Measurements from ENCODE around the gene CLSTN1.

Gene CLSTN1

GRCh38 chr1:9782897-9783296 lies 40.9 kb downstream of the CLSTN1 start:
- H3K9me2 ChIP-seq (replicated peaks; ENCODE audit: insufficient read depth, low read length) = no peaks in the 10 kb centered on the region
- peaks cover 93% of the 10 kb centered on the region for H3K79me2 ChIP-seq (ENCODE audit: insufficient read depth, low read length)
- H3K27ac ChIP-seq (ENCODE audit: low read depth, low read length) = 0 out of 2 replicates have a peak overlapping the region, but pooled peaks have one; percentile 21
- TF ChIP-seq EZH2phosphoT487 (conservative IDR thresholded peaks at IDR 0.05; ENCODE audit: low read length) (no peak), CTCF (IDR thresholded peaks at IDR 0.05; ENCODE audit: insufficient read depth, low read length, poor library complexity, severe bottlenecking) (no peak)
- no peak overlapping the region for H3K9ac ChIP-seq (ENCODE audit: low read length)
- H4K20me1 ChIP-seq (ENCODE audit: low read depth, low read length) = peaks cover 12% of the 10 kb centered on the region; the same call in 1 of the 2 replicates
- H3K4me3 ChIP-seq (ENCODE audit: insufficient read depth, low read length, poor library complexity, severe bottlenecking) = no peak overlapping the region
- no peaks in the 10 kb centered on the region for H3K27me3 ChIP-seq (ENCODE audit: low read length)
- H3K9me3 ChIP-seq (ENCODE audit: insufficient read depth, low read length) = no peaks in the 10 kb centered on the region
- H3K4me2 ChIP-seq (ENCODE audit: low read depth, low read length, poor library complexity, severe bottlenecking) = no peak overlapping the region
- no peaks in the 10 kb centered on the region for H3K36me3 ChIP-seq (ENCODE audit: low read length)
- H2AFZ ChIP-seq (ENCODE audit: low read depth, low read length, severe bottlenecking) = no peak overlapping the region
- peaks cover 48% of the 10 kb centered on the region for H3F3A ChIP-seq (ENCODE audit: insufficient read depth)

DNA sequence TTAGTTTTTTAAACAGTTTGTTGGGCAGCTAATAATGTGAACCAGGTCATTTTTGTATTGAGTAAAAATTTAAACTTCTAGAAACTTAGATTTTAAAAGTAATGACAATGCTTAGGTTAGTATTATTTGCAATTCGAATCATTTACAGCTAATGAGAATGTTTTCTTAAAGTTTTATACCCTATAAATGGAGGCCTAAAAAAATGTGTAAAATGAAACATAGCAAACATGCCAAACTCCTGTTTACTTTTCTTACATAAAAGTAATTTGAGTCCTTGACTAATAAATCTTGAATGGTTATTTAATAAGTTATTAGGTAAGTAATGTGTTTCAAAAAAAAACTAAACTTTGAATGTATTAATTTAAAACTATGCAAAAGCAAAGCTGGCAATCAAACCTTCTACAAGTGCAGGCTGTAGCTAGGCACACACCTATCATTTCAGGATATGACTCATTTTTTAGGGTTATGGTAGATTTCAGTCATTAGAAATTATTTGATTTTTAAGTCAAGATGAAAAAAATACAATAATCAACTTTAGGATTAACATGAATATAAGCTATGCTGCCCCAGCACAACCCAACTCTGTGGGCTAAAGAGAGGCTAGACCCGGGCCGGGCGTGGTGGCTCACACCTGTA lies 41.5 kb downstream of the CLSTN1 start:
- Histone ChIP-seq H3F3A (ENCODE audit: insufficient read depth) (peaks cover 41% of the 10 kb centered on the region), H3K27me3 (ENCODE audit: low read length) (no peaks in the 10 kb centered on the region), H3K9me2 (replicated peaks; ENCODE audit: insufficient read depth, low read length) (no peaks in the 10 kb centered on the region), H3K9ac (ENCODE audit: low read length) (no peak overlapping the region), H3K4me2 (ENCODE audit: low read depth, low read length, poor library complexity, severe bottlenecking) (no peak overlapping the region), H2AFZ (ENCODE audit: low read depth, low read length, severe bottlenecking) (no peak overlapping the region), H3K36me3 (ENCODE audit: low read length) (no peaks in the 10 kb centered on the region), H3K79me2 (ENCODE audit: insufficient read depth, low read length) (peaks cover 99% of the 10 kb centered on the region), H3K4me3 (ENCODE audit: insufficient read depth, low read length, poor library complexity, severe bottlenecking) (no peak overlapping the region), H3K27ac (ENCODE audit: low read depth, low read length) (0 out of 2 replicates have a peak overlapping the region, but pooled peaks have one; percentile 5), H3K9me3 (ENCODE audit: insufficient read depth, low read length) (no peaks in the 10 kb centered on the region), H4K20me1 (ENCODE audit: low read depth, low read length) (peaks cover 13% of the 10 kb centered on the region; the same call in 1 of the 2 replicates)
- no peak for TF ChIP-seq CTCF (IDR thresholded peaks at IDR 0.05; ENCODE audit: insufficient read depth, low read length, poor library complexity, severe bottlenecking)
- TF ChIP-seq EZH2phosphoT487 (conservative IDR thresholded peaks at IDR 0.05; ENCODE audit: low read length) = no peak

DNA sequence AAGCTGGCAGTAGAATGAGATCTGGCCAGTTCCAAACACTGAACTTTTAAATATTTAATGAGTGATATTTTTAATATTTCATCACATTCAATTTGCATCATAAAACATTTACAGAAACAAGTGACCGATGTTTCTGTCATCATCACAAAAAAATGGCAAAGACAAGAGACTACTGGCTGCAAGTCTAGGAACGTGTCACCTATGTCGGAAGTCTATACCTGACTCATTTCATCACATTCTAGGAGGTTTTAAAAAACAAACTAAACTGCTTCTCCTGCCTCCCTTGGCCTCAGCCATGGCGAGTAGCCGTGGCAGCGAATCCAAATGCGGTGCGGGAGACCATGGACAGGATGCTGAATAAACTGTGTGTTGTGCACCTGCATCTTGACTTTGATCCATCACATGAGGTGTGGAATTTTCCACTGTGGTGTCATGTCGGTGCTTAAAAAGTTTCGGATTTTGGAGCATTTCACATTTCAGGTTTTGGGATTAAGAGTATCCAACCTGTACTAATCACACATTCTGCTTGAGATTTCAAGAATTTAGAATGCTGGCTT lies 43.1 kb downstream of the CLSTN1 start:
- H3K4me2 ChIP-seq (ENCODE audit: low read depth, low read length, poor library complexity, severe bottlenecking) = no peak overlapping the region
- no peak overlapping the region for H3K4me3 ChIP-seq (ENCODE audit: insufficient read depth, low read length, poor library complexity, severe bottlenecking)
- TF ChIP-seq EZH2phosphoT487 (conservative IDR thresholded peaks at IDR 0.05; ENCODE audit: low read length) = no peak
- no peak for TF ChIP-seq CTCF (IDR thresholded peaks at IDR 0.05; ENCODE audit: insufficient read depth, low read length, poor library complexity, severe bottlenecking)
- H4K20me1 ChIP-seq (ENCODE audit: low read depth, low read length) = peaks cover 13% of the 10 kb centered on the region; the same call in 1 of the 2 replicates
- no peaks in the 10 kb centered on the region for H3K36me3 ChIP-seq (ENCODE audit: low read length)
- H3K9me2 ChIP-seq (replicated peaks; ENCODE audit: insufficient read depth, low read length) = no peaks in the 10 kb centered on the region
- H3F3A ChIP-seq (ENCODE audit: insufficient read depth) = peaks cover 25% of the 10 kb centered on the region
- no peak overlapping the region for H3K27ac ChIP-seq (ENCODE audit: low read depth, low read length)
- no peaks in the 10 kb centered on the region for H3K9me3 ChIP-seq (ENCODE audit: insufficient read depth, low read length)
- H3K27me3 ChIP-seq (ENCODE audit: low read length) = no peaks in the 10 kb centered on the region
- H2AFZ ChIP-seq (ENCODE audit: low read depth, low read length, severe bottlenecking) = no peak overlapping the region
- peaks cover 99% of the 10 kb centered on the region for H3K79me2 ChIP-seq (ENCODE audit: insufficient read depth, low read length)
- H3K9ac ChIP-seq (ENCODE audit: low read length) = no peak overlapping the region
